ENCODE data around the gene NEUROD6. TPM values are rescaled to one million over a fixed set of nuclear protein-coding genes. Genes with fewer than 3 reads are reported as not detected.

NEUROD6 gene
- total and polyA plus RNA-seq, 2 experiments from 2014 or later, result not detected

DNA sequence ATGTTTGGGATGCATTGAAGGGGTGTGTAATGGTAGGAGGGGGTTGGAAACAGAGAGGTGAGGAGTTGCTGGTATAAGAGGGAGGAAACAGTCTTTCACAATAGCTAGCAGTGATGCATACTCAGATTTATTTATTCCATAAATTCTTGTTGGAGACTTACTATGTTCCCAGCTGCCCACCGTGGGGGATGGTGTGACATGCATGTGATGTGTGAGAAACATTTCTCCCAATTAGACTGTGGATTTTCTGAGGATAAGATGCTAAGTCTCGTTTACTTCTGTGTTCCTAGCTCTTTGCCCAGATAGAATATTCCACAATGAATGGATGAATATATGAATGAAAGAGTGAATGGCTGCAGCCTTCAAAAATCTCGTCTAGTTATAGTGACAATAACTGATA lies 23.0 kb upstream of the NEUROD6 start (continued):
- TF ChIP-seq, protein P1, sequence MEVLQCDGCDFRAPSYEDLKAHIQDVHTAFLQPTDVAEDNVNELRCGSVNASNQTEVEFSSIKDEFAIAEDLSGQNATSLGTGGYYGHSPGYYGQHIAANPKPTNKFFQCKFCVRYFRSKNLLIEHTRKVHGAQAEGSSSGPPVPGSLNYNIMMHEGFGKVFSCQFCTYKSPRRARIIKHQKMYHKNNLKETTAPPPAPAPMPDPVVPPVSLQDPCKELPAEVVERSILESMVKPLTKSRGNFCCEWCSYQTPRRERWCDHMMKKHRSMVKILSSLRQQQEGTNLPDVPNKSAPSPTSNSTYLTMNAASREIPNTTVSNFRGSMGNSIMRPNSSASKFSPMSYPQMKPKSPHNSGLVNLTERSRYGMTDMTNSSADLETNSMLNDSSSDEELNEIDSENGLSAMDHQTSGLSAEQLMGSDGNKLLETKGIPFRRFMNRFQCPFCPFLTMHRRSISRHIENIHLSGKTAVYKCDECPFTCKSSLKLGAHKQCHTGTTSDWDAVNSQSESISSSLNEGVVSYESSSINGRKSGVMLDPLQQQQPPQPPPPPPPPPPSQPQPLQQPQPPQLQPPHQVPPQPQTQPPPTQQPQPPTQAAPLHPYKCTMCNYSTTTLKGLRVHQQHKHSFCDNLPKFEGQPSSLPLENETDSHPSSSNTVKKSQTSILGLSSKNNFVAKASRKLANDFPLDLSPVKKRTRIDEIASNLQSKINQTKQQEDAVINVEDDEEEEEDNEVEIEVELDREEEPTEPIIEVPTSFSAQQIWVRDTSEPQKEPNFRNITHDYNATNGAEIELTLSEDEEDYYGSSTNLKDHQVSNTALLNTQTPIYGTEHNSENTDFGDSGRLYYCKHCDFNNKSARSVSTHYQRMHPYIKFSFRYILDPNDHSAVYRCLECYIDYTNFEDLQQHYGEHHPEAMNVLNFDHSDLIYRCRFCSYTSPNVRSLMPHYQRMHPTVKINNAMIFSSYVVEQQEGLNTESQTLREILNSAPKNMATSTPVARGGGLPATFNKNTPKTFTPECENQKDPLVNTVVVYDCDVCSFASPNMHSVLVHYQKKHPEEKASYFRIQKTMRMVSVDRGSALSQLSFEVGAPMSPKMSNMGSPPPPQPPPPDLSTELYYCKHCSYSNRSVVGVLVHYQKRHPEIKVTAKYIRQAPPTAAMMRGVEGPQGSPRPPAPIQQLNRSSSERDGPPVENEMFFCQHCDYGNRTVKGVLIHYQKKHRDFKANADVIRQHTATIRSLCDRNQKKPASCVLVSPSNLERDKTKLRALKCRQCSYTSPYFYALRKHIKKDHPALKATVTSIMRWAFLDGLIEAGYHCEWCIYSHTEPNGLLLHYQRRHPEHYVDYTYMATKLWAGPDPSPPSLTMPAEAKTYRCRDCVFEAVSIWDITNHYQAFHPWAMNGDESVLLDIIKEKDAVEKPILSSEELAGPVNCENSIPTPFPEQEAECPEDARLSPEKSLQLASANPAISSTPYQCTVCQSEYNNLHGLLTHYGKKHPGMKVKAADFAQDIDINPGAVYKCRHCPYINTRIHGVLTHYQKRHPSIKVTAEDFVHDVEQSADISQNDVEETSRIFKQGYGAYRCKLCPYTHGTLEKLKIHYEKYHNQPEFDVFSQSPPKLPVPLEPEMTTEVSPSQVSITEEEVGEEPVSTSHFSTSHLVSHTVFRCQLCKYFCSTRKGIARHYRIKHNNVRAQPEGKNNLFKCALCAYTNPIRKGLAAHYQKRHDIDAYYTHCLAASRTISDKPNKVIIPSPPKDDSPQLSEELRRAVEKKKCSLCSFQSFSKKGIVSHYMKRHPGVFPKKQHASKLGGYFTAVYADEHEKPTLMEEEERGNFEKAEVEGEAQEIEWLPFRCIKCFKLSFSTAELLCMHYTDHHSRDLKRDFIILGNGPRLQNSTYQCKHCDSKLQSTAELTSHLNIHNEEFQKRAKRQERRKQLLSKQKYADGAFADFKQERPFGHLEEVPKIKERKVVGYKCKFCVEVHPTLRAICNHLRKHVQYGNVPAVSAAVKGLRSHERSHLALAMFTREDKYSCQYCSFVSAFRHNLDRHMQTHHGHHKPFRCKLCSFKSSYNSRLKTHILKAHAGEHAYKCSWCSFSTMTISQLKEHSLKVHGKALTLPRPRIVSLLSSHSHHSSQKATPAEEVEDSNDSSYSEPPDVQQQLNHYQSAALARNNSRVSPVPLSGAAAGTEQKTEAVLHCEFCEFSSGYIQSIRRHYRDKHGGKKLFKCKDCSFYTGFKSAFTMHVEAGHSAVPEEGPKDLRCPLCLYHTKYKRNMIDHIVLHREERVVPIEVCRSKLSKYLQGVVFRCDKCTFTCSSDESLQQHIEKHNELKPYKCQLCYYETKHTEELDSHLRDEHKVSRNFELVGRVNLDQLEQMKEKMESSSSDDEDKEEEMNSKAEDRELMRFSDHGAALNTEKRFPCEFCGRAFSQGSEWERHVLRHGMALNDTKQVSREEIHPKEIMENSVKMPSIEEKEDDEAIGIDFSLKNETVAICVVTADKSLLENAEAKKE (CRISPR knock-in tag; IDR thresholded peaks at IDR 0.05), result no peak
- TF ChIP-seq ZNF331 (CRISPR knock-in tag; IDR thresholded peaks at IDR 0.05; ENCODE audit: low read depth) (no peak), NANOG (IDR thresholded peaks at IDR 0.05; ENCODE audit: borderline replicate concordance) (no peak)

- Mint-ChIP-seq H3K36me3 (ENCODE audit: low read depth) (no peaks in the 10 kb centered on the region), H3K27me3 (ENCODE audit: insufficient read depth, low read depth, poor library complexity) (no peaks in the 10 kb centered on the region), H3K9me3 (no peaks in the 10 kb centered on the region), H3K4me1 (no peaks in the 10 kb centered on the region; the same call in 2 of the 3 replicates), H3K4me3 (no peak overlapping the region), H3K27ac (no peak overlapping the region)
- H3K4me3 ChIP-seq, result no peak overlapping the region
- H3K9me2 ChIP-seq (ENCODE audit: insufficient read depth), result no peaks in the 10 kb centered on the region
- no peak overlapping the region for H3K27ac ChIP-seq (ENCODE audit: low read depth)
- no peaks in the 10 kb centered on the region for H3K36me3 ChIP-seq (ENCODE audit: insufficient read depth)
- no peaks in the 10 kb centered on the region for H3F3A ChIP-seq (replicated peaks; ENCODE audit: low read depth)
- H3K4me2 ChIP-seq, result no peak overlapping the region
- DNase-seq (ENCODE audit: low spot score) (no peak), ATAC-seq (no peak)
- no peaks in the 10 kb centered on the region for H3K27me3 ChIP-seq (ENCODE audit: insufficient read depth)
- no peaks in the 10 kb centered on the region for H3K79me2 ChIP-seq (replicated peaks; ENCODE audit: insufficient read depth)
- no peaks in the 10 kb centered on the region for H3K4me1 ChIP-seq (ENCODE audit: insufficient read depth)
- H4K20me1 ChIP-seq (replicated peaks; ENCODE audit: insufficient read depth), result no peaks in the 10 kb centered on the region
- no peak overlapping the region for H2AFZ ChIP-seq
- TF ChIP-seq EZH2phosphoT487 (IDR thresholded peaks at IDR 0.05; ENCODE audit: unreplicated experiment) (no peak), ZNF114 (CRISPR knock-in tag; IDR thresholded peaks at IDR 0.05) (no peak), POLR2AphosphoS5 (IDR thresholded peaks at IDR 0.05; ENCODE audit: low read depth) (no peak), NANOG (IDR thresholded peaks at IDR 0.05; ENCODE audit: borderline replicate concordance) (no peak)
- TF ChIP-seq, protein P1 (CRISPR knock-in tag; IDR thresholded peaks at IDR 0.05), result no peak
Observed at GRCh38 chr7:31363051-31363450, 22.5 kb upstream of the NEUROD6 start.

Data from GM23338 (cell line).